Astrocyte of the cerebellum (primary cell): ENCODE data around the gene ZFP36L2.

ENCODE experiments used
- DNase-seq: peaks from one replicate; pipeline ENCODE4 v3.0.0-alpha.2; 2011; ENCODE audit warnings: low read depth
- H3K4me3 ChIP-seq: 2 replicates; pipeline ENCODE4 v1.5.1; 2011; ENCODE audit warnings: mild to moderate bottlenecking, low read depth, low read length, moderate library complexity
- in situ Hi-C: cut with HindIII; loops from 2 replicates; pipeline ENCODE4 v1.10.0; 2017; ENCODE audit warnings: low sequenced_read_pairs
- TF ChIP-seq, protein P1 (sequence below): IDR thresholded peaks from 2 replicates; pipeline ENCODE4 v1.5.1; 2012; ENCODE audit warnings: low read length, low read depth, moderate library complexity, mild to moderate bottlenecking; ENCODE audit errors: missing control alignments

ZFP36L2 gene

DNA sequence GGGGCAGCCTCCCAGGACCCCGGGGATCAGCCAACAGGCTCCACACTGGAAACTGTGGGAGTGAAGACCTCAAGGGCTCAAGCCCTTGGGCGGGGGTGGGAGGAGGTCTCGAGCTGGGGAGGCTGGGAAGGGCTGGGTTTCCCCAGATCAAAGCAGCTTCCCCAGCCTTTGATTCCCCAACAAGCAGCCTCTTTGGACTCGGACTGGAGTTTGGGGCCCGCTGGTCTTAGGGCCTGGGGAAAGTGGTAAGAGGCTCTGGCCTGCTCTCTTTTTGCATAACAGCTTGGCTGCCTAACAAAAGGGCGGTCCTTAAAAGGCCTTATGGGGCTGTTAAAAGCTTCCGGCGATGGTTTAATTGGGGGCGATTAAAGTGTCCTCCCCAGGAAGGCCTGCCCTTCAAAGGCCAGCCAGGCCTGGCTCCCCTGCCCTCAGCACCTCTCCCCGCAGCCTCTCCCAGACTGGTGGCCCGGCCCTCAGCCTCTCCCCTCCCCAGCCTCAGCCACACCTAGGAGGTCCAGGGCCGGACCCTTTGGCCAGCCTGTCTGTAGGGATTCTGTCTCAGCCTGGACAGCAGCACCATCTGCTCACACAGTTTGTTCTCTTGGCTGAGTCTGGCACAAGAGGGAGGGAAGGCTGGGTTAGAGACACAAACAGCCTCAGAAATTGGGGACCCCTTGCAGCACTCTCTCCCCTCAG is 39.6 kb downstream of the ZFP36L2 start:
- TF ChIP-seq, protein P1, sequence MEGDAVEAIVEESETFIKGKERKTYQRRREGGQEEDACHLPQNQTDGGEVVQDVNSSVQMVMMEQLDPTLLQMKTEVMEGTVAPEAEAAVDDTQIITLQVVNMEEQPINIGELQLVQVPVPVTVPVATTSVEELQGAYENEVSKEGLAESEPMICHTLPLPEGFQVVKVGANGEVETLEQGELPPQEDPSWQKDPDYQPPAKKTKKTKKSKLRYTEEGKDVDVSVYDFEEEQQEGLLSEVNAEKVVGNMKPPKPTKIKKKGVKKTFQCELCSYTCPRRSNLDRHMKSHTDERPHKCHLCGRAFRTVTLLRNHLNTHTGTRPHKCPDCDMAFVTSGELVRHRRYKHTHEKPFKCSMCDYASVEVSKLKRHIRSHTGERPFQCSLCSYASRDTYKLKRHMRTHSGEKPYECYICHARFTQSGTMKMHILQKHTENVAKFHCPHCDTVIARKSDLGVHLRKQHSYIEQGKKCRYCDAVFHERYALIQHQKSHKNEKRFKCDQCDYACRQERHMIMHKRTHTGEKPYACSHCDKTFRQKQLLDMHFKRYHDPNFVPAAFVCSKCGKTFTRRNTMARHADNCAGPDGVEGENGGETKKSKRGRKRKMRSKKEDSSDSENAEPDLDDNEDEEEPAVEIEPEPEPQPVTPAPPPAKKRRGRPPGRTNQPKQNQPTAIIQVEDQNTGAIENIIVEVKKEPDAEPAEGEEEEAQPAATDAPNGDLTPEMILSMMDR: no peak
- no peak overlapping the region for H3K4me3 ChIP-seq
- in situ Hi-C loops: loop anchor here (5.0 to 10.0 kb wide), 2 partner anchors 35 to 62 kb away; no protein-coding TSS in a partner anchor
- no peak for DNase-seq

DNA sequence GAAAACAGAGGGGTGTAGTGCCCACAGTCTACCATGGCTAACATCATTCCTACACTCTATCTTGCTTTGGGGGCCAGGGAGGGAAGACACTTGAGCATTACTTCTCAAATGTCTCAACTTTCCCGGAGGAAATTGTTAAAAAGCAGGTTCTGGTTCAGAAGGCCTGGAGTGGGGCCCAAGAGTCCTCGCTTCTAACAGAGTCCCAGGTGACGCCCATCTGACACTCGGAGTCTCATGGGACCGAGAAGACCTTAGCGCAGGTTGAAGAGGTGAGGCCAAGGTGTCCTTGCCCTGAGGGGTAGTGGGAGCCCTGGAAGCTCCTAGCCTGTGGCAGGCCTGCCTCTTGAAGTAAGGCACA is 40.1 kb downstream of the ZFP36L2 start:
- in situ Hi-C loops: loop anchor here (5.0 to 10.0 kb wide), 2 partner anchors 36 to 61 kb away; no protein-coding TSS in a partner anchor
- H3K4me3 ChIP-seq: no peak overlapping the region
- TF ChIP-seq, protein P1: no peak
- DNase-seq: no peak

DNA sequence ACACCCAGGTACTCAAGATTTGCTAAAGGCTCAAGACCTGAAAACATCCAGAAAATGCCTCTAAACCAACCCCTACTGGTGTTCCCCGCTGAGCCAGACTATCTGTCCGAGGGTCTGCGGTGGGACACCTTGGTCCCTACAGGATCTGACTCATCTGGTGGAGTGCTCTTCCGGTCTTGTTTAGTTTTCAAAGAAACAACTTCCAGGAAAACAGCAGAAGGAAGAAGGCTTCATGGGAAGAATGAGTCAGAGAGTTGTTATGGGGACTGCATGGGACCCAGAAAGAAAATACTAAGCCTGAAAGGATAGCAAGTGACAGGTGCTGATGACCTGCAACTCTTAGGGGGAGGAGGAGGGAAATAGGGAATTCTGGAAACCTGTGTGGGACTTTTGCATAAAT is 41.3 kb downstream of the ZFP36L2 start:
- DNase-seq: no peak
- TF ChIP-seq, protein P1: no peak
- in situ Hi-C loops: loop anchor here (5.0 to 10.0 kb wide), 2 partner anchors 37 to 60 kb away; no protein-coding TSS in a partner anchor
- H3K4me3 ChIP-seq: no peak overlapping the region

DNA sequence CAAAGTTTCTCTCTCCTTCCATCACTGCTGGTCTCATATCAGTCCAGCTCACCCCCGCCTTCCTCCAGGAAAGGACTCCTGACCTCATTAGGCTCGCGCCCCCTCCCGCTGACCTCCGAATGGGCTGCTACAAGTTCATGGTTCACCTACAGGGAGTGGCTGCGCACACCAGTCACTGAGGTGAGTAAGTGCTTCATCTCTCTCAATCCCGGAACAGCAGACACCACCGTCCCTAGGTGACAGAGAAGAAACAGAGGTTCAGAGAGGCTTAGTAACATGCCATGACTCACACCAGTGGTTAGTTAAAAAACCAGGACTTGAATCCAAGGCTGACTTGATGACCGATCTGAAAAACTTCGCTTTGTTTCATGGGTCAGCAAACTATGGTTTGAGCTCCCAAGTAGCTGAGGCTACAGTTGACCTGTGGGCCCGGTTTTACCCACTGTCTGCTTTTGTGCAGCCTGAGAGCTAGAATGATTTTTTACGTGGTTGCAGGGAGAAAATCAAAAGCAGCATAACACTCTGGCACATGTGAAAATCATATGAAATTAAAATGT is 42.0 kb downstream of the ZFP36L2 start:
- no peak for DNase-seq
- TF ChIP-seq, protein P1: no peak
- H3K4me3 ChIP-seq: no peak overlapping the region
- in situ Hi-C loops: loop anchor here (10.0 kb wide), 1 partner anchor 60 kb away; no protein-coding TSS in a partner anchor

DNA sequence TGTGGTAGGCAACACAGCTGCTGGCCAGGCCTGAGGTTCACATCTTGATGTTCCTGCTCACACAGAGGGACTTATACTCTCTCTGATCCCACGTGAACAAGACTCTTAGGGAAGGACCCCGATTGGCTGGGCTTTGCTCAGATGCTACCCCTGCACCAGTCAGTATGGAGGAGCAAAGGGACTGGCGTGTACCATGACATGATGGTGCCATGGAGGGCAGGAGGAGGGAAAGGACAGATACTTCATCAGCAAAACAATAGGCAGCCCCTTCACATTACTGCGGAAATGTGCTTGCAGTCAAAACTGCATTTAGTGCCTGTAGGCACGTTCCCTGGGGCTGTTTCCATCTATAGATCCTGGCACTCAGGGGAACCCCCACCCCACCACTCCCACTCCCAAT is 42.7 kb downstream of the ZFP36L2 start:
- TF ChIP-seq, protein P1: no peak

DNA sequence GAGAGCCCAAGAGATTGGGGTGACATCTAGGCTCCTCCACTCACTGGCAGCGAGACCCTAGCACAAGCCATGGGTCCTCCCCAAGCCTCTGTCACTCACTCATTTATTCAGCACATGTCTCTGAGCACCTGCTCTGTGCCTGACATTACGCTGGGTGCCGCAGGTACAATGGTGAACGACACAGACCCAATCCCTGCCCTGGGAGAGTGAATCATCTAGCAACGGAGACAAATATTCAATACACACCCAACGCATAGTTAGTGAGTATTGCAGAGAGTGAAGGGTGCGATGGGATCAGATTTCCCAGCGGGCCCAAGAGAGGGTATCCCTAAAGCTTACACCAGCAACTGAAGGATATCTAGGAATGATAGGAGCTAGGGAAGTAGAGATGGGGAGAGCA is 45.5 kb downstream of the ZFP36L2 start:
- DNase-seq: no peak
- TF ChIP-seq, protein P1: no peak
- no peak overlapping the region for H3K4me3 ChIP-seq
- in situ Hi-C loops: loop anchor here (10.0 kb wide), 1 partner anchor 56 kb away; no protein-coding TSS in a partner anchor

More for the DNA sequence above, 42.7 kb downstream of the ZFP36L2 start:
- no peak overlapping the region for H3K4me3 ChIP-seq
- DNase-seq: no peak
- in situ Hi-C loops: loop anchor here (10.0 kb wide), 1 partner anchor 59 kb away; no protein-coding TSS in a partner anchor
